ENCODE results near the gene BORCS6.

BORCS6 gene

GRCh38 chr17:8143581-8144400, 46.2 kb downstream of the BORCS6 start:
- no peak for DNase-seq

- no peak for DNase-seq
These were observed 46.9 kb downstream of the BORCS6 start for GRCh38 chr17:8142887-8143580.

- DNase-seq, result no peak
These were observed 47.7 kb downstream of the BORCS6 start for GRCh38 chr17:8142158-8142886.

- no peak for DNase-seq
These were observed 48.2 kb downstream of the BORCS6 start for GRCh38 chr17:8141741-8142140.

- DNase-seq, result no peak
These were observed 48.9 kb downstream of the BORCS6 start for GRCh38 chr17:8141045-8141444.

GRCh38 chr17:8140065-8141029, 49.6 kb downstream of the BORCS6 start:
- DNase-seq, result no peak

GRCh38 chr17:8138672-8139371, 51.2 kb downstream of the BORCS6 start:
- peak in 55 of 56 donors; percentile 59 to 97 (median 88) for DNase-seq

- no peak for DNase-seq
These were observed 51.7 kb downstream of the BORCS6 start for GRCh38 chr17:8138374-8138671.
